HL-60 (cell line): ENCODE results near the gene BRWD1.

Source experiments
- DNase-seq, 2 experiments: peaks; one replicate each; pipeline ENCODE4 v3.0.0-alpha.2; 2010 to 2020; ENCODE audit warnings: low read depth in 1 of 2, low spot score in 1 of 2
- H3K27ac ChIP-seq: fragments of 250-450 bp; sonication (Bioruptor Pico); replicated peaks from 2 replicates; pipeline ENCODE4 v1.5.1; 2020; ENCODE audit warnings: mild to moderate bottlenecking, moderate library complexity
- H3K27me3 ChIP-seq: fragments of 250-450 bp; sonication (Bioruptor Pico); 2 replicates; pipeline ENCODE4 v1.5.1; 2021; ENCODE audit warnings: mild to moderate bottlenecking, moderate library complexity; ENCODE audit not compliant: insufficient read depth, poor library complexity, severe bottlenecking
- H3K4me3 ChIP-seq: replicated peaks from 2 replicates; pipeline ENCODE4 v1.5.1; 2011; ENCODE audit warnings: mild to moderate bottlenecking, control low read depth, low read length; ENCODE audit not compliant: insufficient read depth
- GABPA ChIP-seq: IDR thresholded peaks from 2 replicates; pipeline ENCODE4 v1.6.1; 2012; ENCODE audit warnings: low read depth
- POLR2AphosphoS5 ChIP-seq: IDR thresholded peaks from 2 replicates; pipeline ENCODE4 v1.6.1; 2012; ENCODE audit warnings: low read depth
- REST ChIP-seq: IDR thresholded peaks from 2 replicates; pipeline ENCODE4 v1.6.1; 2012; ENCODE audit warnings: low read depth; ENCODE audit not compliant: insufficient replicate concordance
- SPI1 ChIP-seq: IDR thresholded peaks from 2 replicates; pipeline ENCODE4 v1.6.1; 2012; ENCODE audit warnings: low read depth, mild to moderate bottlenecking, borderline replicate concordance
- TF ChIP-seq, protein P1 (sequence below): IDR thresholded peaks from one replicate; pipeline ENCODE4 v1.5.1; 2011; ENCODE audit warnings: low read length, control low read depth, inconsistent platforms; ENCODE audit not compliant: insufficient read depth

Gene BRWD1

DNA sequence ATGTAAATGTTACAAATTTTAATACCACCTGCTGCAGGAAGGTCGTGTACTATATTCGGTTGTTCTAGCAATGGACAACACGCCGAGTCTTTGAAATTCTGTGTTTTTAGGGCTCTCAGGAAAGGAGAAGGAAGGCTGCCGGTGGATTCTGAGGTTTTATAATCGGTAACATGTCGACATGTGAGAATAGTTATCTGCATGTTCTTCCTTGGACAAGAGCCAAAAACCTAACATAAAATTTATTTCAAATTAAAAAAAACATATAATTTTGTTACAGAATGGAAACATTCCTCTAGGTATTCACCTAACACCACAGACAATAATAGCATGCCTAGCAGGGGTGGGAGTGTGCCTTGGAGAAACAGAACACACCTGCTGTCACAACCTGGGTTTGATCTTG lies 135.0 kb downstream of the BRWD1 start:
- no peak overlapping the region for H3K4me3 ChIP-seq
- DNase-seq, result no peak
- TF ChIP-seq, protein P1, sequence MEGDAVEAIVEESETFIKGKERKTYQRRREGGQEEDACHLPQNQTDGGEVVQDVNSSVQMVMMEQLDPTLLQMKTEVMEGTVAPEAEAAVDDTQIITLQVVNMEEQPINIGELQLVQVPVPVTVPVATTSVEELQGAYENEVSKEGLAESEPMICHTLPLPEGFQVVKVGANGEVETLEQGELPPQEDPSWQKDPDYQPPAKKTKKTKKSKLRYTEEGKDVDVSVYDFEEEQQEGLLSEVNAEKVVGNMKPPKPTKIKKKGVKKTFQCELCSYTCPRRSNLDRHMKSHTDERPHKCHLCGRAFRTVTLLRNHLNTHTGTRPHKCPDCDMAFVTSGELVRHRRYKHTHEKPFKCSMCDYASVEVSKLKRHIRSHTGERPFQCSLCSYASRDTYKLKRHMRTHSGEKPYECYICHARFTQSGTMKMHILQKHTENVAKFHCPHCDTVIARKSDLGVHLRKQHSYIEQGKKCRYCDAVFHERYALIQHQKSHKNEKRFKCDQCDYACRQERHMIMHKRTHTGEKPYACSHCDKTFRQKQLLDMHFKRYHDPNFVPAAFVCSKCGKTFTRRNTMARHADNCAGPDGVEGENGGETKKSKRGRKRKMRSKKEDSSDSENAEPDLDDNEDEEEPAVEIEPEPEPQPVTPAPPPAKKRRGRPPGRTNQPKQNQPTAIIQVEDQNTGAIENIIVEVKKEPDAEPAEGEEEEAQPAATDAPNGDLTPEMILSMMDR, result no peak
- TF ChIP-seq REST (no peak), SPI1 (no peak), GABPA (no peak), POLR2AphosphoS5 (no peak)
- no peaks in the 10 kb centered on the region for H3K27me3 ChIP-seq
- no peak overlapping the region for H3K27ac ChIP-seq

- no peak overlapping the region for H3K4me3 ChIP-seq
- no peak for TF ChIP-seq SPI1
- TF ChIP-seq, protein P1, result no peak
- no peak for TF ChIP-seq REST
- TF ChIP-seq POLR2AphosphoS5, result no peak
- TF ChIP-seq GABPA, result no peak
- H3K27ac ChIP-seq, result no peak overlapping the region
- no peak for DNase-seq
- no peaks in the 10 kb centered on the region for H3K27me3 ChIP-seq
Observed at GRCh38 chr21:39176271-39176709, 137.1 kb downstream of the BRWD1 start.

DNA sequence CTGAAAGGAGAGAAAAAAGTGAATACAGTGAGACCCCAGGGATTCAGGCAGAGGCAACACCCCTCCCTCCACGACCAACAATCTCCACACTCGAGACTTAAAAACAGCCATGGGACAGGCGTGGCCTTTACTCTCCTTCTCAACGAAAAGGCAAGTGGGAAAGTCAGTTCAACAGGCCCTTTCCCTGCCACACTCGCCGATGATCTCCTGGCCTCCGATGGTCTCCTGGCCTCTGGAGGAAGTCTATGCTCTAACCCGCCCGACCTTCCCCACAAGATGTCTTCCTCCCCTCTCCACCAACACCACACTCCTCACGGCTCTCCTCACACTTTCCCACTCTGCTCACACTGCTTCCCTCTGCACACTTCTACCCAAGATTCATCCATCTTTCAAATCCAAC lies 137.8 kb downstream of the BRWD1 start:
- TF ChIP-seq POLR2AphosphoS5, result no peak
- TF ChIP-seq, protein P1, result no peak
- TF ChIP-seq SPI1, result no peak
- no peak for TF ChIP-seq GABPA
- TF ChIP-seq REST, result no peak
- no peak overlapping the region for H3K27ac ChIP-seq
- H3K4me3 ChIP-seq, result no peak overlapping the region
- no peak for DNase-seq
- no peaks in the 10 kb centered on the region for H3K27me3 ChIP-seq
